A204.1 (cell line): ENCODE measurements around the gene PPM1N.

ENCODE experiments used
- FAIRE-seq: peaks from 2 replicates; lab custom pipeline; 2012; peaks lifted over from hg19 to GRCh38; lab: Jason Lieb, UNC

The PPM1N gene

GRCh38 chr19:45492137-45492626 is 6.1 kb upstream of the PPM1N start:
- FAIRE-seq: no peak

- FAIRE-seq: peak; percentile 99
These were observed 5.4 kb upstream of the PPM1N start for GRCh38 chr19:45492627-45493470.

- FAIRE-seq: no peak
These were observed 3.9 kb upstream of the PPM1N start for GRCh38 chr19:45494261-45494916.

- FAIRE-seq: no peak
These were observed 3.1 kb upstream of the PPM1N start for GRCh38 chr19:45495178-45495577.

GRCh38 chr19:45496349-45496953 is 1.8 kb upstream of the PPM1N start:
- FAIRE-seq: no peak

- FAIRE-seq: no peak
These were observed 452 bp upstream of the PPM1N start for GRCh38 chr19:45497791-45498190.

- FAIRE-seq: no peak
These were observed 1.2 kb downstream of the PPM1N start for GRCh38 chr19:45499196-45500180.

- FAIRE-seq: no peak
These were observed 2.9 kb downstream of the PPM1N start for GRCh38 chr19:45500918-45501729.

GRCh38 chr19:45501730-45502014 is 3.4 kb downstream of the PPM1N start:
- FAIRE-seq: no peak

- no peak for FAIRE-seq
These were observed 3.9 kb downstream of the PPM1N start for GRCh38 chr19:45502111-45502510.

- no peak for FAIRE-seq
These were observed 5.7 kb downstream of the PPM1N start for GRCh38 chr19:45503909-45504308.

- no peak for FAIRE-seq
These were observed 7.1 kb downstream of the PPM1N start for GRCh38 chr19:45505151-45505995.

GRCh38 chr19:45505996-45506245 is 7.7 kb downstream of the PPM1N start:
- FAIRE-seq: no peak

- no peak for FAIRE-seq
These were observed 8.2 kb downstream of the PPM1N start for GRCh38 chr19:45506246-45506988.

GRCh38 chr19:45506989-45507871 is 9.0 kb downstream of the PPM1N start, which contains the start of gene VASP:
Gene VASP, plus strand, starts transcription at chr19:45507479. Its CDS starts 293 bp downstream, at chr19:45507772.
- FAIRE-seq: peak; percentile 27

- no peak for FAIRE-seq
These were observed 9.7 kb downstream of the PPM1N start for GRCh38 chr19:45507872-45508416.

- FAIRE-seq: no peak
These were observed 10.2 kb downstream of the PPM1N start for GRCh38 chr19:45508417-45508860.
